ENCODE measurements around the gene RAPGEF3.

RAPGEF3 gene

GRCh38 chr12:47698055-47698454 lies 60.6 kb downstream of the RAPGEF3 start (continued):
- TF ChIP-seq YY2 (tag by site-specific recombination; IDR thresholded peaks at IDR 0.05) = no peak
- TF ChIP-seq ZNF184 (tag by site-specific recombination; IDR thresholded peaks at IDR 0.05) = no peak
- no peak for TF ChIP-seq ZNF623 (tag by site-specific recombination; IDR thresholded peaks at IDR 0.05)
- TF ChIP-seq ZNF792 (tag by site-specific recombination; IDR thresholded peaks at IDR 0.05) = no peak

GRCh38 chr12:47689215-47689614 lies 69.5 kb downstream of the RAPGEF3 start:
- TF ChIP-seq ZNF677 (tag by site-specific recombination; IDR thresholded peaks at IDR 0.05) (no peak), ZNF426 (tag by site-specific recombination; IDR thresholded peaks at IDR 0.05) (no peak), ZEB2 (tag by site-specific recombination; IDR thresholded peaks at IDR 0.05) (no peak), ZNF140 (tag by site-specific recombination; IDR thresholded peaks at IDR 0.05) (no peak), ZNF266 (tag by site-specific recombination; IDR thresholded peaks at IDR 0.05; ENCODE audit: low read depth) (no peak), ZNF157 (tag by site-specific recombination; IDR thresholded peaks at IDR 0.05) (no peak), PATZ1 (tag by site-specific recombination; IDR thresholded peaks at IDR 0.05) (no peak), ZIC2 (tag by site-specific recombination; IDR thresholded peaks at IDR 0.05) (no peak), ZNF76 (tag by site-specific recombination; IDR thresholded peaks at IDR 0.05; ENCODE audit: borderline replicate concordance, low read depth) (no peak), ZNF645 (tag by site-specific recombination; IDR thresholded peaks at IDR 0.05) (no peak), KLF16 (tag by site-specific recombination; IDR thresholded peaks at IDR 0.05) (no peak)
- Histone ChIP-seq H3K4me1 (ENCODE audit: control insufficient read depth, insufficient read depth, low read length) (no peaks in the 10 kb centered on the region), H3K4me3 (ENCODE audit: low read depth, low read length) (no peak overlapping the region), H3K36me3 (ENCODE audit: control insufficient read depth in 2 of 2, insufficient read depth in 1 of 2, low read length in 2 of 2) (peaks cover 44 to 67% of the 10 kb centered on the region in 2 experiments), H3K9me3 (ENCODE audit: control insufficient read depth, insufficient read depth, low read depth, low read length) (no peaks in the 10 kb centered on the region), H3K27ac (ENCODE audit: extremely low read depth, low read depth, low read length) (no peak overlapping the region)
- CTCF ChIA-PET = interaction anchor here (0.6 to 1.1 kb wide), 4 partner anchors 24 to 618 kb away, joined by 3 to 5 read pairs (median 4); no protein-coding TSS in a partner anchor
- POLR2A ChIA-PET = no interaction called here

GRCh38 chr12:47687636-47688035 lies 71.0 kb downstream of the RAPGEF3 start:
- Histone ChIP-seq H3K4me3 (ENCODE audit: low read depth, low read length) (no peak overlapping the region), H3K36me3 (ENCODE audit: control insufficient read depth in 2 of 2, insufficient read depth in 1 of 2, low read length in 2 of 2) (peaks cover 41 to 64% of the 10 kb centered on the region in 2 experiments), H3K27ac (ENCODE audit: extremely low read depth, low read depth, low read length) (no peak overlapping the region), H3K9me3 (ENCODE audit: control insufficient read depth, insufficient read depth, low read depth, low read length) (no peaks in the 10 kb centered on the region), H3K4me1 (ENCODE audit: control insufficient read depth, insufficient read depth, low read length) (no peaks in the 10 kb centered on the region)
- ChIA-PET CTCF (interaction anchor here (0.6 to 2.2 kb wide), 9 partner anchors 10 to 655 kb away, joined by 3 to 21 read pairs (median 3); no protein-coding TSS in a partner anchor), POLR2A (interaction anchor here (1.5 kb wide), 1 partner anchor 18 kb away, joined by 7 read pairs; the partner anchor contains the start of gene RPAP3)
- TF ChIP-seq ZNF548 (tag by site-specific recombination; IDR thresholded peaks at IDR 0.05) (no peak), MZF1 (tag by site-specific recombination; IDR thresholded peaks at IDR 0.05; ENCODE audit: borderline replicate concordance) (no peak), ZSCAN18 (tag by site-specific recombination; IDR thresholded peaks at IDR 0.05) (no peak), ZNF76 (tag by site-specific recombination; IDR thresholded peaks at IDR 0.05; ENCODE audit: borderline replicate concordance, low read depth) (no peak), ZNF175 (tag by site-specific recombination; IDR thresholded peaks at IDR 0.05) (no peak), ZFP37 (tag by site-specific recombination; IDR thresholded peaks at IDR 0.05) (no peak), MEIS1 (CRISPR knock-in tag; IDR thresholded peaks at IDR 0.05; ENCODE audit: borderline replicate concordance) (no peak), ZNF518A (tag by site-specific recombination; conservative IDR thresholded peaks at IDR 0.05; ENCODE audit: low read depth) (no peak), ZNF404 (tag by site-specific recombination; IDR thresholded peaks at IDR 0.05) (no peak), ZSCAN4 (tag by site-specific recombination; IDR thresholded peaks at IDR 0.05) (no peak)
